Epithelial cell of esophagus (primary cell): ENCODE measurements around the gene PHACTR2.
"Not testable (repeated sequence)": the region's sequence is repeated elsewhere in the genome, so short reads cannot be mapped to it uniquely, and the experiment has no call there.

ENCODE experiments used
- DNase-seq: peaks from one replicate; pipeline ENCODE4 v3.0.0; 2010; ENCODE audit warnings: low read depth
- H3K4me3 ChIP-seq: 2 replicates; pipeline ENCODE4 v1.5.1; 2011; ENCODE audit warnings: mild to moderate bottlenecking, low read length, control low read depth
- TF ChIP-seq, protein P1 (sequence below): IDR thresholded peaks from 2 replicates; pipeline ENCODE4 v1.5.1; 2011; ENCODE audit warnings: low read depth, mild to moderate bottlenecking, low read length, control low read depth, inconsistent platforms; ENCODE audit not compliant: insufficient read depth; ENCODE audit errors: missing control alignments

PHACTR2 gene

DNA sequence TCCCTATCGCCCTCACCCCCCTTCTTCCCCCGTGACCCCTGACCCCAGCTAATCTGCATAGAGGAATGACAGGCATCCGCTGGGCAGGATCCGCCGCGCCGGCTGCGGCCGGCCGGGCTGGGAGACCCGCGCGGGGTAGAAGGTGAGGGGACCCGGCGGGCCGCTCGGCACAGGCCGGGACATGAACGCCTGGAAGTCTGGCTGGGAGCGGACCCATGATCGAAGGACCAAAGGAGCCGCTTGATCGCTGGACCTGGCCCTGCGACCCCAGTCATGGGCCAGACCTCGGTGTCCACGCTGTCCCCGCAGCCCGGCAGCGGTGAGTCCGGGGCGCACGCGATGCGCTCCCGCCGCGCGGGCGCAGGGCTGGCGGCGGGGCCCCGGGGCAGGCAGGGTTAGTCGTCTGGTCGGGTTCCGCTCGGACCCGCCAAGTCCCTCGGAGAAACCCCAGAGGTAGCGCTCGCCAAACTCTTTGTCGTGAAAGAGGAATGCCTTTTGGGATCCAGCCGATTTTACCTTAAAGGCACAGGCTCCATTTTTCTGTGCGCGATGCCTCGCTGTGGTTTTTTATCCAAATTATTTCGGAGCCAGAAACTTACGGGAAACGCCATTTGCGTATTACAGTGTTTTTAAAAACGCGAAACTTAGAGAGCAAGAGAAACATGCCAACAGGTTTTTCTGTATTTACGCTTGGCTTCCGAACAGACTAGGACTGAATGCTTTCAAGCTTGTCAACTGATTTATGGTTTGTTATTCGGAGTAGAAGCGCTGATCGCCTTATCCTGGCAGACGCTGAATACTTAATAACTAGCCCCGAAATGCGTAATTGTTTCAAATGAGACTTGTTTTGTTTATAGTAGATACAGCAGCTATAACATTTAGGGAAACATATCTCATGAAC is at the start of gene PHACTR2:
Gene PHACTR2, plus strand, starts transcription at position 75 of the 901 bp plus-strand sequence. Its CDS starts 199 bp downstream, at position 274.
- H3K4me3 ChIP-seq, result peak within 1 kb of the TSS; percentile 78
- DNase-seq, result peak; percentile 64
- TF ChIP-seq, protein P1, sequence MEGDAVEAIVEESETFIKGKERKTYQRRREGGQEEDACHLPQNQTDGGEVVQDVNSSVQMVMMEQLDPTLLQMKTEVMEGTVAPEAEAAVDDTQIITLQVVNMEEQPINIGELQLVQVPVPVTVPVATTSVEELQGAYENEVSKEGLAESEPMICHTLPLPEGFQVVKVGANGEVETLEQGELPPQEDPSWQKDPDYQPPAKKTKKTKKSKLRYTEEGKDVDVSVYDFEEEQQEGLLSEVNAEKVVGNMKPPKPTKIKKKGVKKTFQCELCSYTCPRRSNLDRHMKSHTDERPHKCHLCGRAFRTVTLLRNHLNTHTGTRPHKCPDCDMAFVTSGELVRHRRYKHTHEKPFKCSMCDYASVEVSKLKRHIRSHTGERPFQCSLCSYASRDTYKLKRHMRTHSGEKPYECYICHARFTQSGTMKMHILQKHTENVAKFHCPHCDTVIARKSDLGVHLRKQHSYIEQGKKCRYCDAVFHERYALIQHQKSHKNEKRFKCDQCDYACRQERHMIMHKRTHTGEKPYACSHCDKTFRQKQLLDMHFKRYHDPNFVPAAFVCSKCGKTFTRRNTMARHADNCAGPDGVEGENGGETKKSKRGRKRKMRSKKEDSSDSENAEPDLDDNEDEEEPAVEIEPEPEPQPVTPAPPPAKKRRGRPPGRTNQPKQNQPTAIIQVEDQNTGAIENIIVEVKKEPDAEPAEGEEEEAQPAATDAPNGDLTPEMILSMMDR, result no peak

DNA sequence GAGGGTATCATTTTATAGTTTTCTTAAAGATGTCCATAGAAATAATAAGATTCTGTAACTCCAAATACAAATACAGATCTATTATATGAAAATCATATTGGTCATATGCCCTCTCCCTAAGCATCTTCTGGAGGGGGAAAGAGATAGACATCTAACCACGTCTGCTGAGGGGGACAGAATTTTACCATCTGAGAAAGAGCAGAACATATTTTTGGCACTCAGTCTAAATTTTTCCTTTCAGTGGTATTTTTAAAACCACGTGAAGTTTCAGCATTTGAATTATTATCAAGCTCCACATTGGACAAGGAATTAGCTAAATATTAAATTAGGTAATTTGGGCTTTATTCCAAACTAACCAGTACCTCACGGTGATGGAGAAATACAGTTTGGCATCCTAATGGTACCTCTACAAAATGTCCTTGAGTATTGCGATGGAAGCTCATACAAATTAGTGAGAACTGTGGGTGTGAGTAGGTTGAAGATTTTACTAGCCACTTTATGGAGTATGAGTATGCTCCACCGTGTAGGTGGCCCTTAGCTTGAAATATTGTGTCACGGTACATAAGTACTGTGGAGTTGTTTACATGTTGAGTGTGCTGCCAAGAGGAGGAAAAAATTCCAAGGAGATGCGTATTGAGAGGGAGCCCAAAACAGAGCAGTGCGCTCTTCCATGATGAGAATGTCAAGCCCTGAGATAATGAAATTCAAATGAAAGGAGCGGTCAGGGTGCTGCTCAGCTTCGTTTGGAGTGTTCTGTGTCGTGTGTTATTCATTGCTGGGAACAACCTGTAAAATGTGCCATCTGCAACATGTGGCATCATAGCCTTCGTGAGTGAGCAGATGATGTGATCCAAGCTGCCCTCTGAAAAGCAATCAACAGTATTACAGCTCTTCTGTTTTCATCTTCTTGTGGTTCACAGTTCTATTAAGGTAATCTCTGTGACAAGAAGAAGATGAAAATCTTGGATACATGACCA is 48.4 kb upstream of the PHACTR2 start:
- no peak for DNase-seq
- TF ChIP-seq, protein P1, result no peak
- H3K4me3 ChIP-seq, result no peak overlapping the region

DNA sequence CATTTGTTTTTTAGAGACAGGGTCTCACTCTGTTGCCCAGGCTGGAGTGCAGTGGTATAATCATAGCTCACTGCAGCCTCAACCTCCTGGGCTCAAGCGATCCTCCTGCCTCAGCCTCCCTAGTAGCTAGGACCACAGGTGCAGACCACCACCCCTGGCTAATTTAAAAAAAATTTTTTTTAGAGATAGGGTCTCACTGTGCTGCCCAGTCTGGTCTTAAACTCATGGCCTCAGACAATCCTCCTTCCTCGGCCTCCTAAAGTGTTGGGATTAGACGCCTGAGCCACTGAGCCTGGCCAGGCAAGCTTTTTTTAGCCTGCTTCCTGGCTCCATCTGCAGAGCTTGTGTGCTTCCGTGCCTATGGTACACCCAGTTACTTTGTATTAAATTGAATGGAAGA is 46.6 kb upstream of the PHACTR2 start:
- H3K4me3 ChIP-seq, DNase-seq: not testable (repeated sequence)

DNA sequence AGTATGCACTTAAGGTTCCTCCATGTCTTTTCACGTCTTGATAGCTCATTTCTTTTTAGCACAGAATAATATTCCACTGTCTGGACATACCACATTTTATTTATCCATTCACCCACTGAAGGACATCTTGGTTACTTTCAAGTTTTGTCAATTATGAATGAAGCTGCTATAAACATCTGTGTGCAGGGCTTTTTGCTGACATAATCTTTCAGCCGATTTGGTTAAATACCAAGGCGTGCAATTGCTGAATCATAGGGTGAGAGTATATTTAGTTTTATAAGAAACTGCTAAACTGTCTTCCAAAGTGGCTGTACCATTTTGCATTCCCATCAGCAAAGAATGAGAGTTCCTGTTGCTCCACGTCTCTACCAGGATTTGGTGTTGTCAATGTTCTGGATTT is 44.9 kb upstream of the PHACTR2 start:
- DNase-seq, result no peak
- TF ChIP-seq, protein P1, result no peak
- no peak overlapping the region for H3K4me3 ChIP-seq

DNA sequence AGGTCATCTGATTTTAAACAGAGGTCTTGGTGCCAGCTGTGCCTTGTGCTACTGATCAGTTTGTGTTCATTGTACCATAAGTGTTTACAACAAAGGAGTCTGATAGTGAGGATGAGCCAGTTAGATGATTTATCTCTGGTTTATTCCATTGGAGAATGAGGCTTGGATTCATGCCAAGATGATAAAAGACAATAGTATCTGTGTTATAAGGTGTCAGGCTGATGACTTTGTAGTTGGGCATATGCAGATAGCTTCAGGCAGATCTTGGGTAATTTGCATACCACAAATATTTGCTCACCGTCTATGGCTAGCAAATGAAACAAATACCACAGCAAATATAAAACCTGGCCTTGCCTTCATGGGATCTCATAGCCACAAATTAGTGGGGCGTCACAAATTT is 43.3 kb upstream of the PHACTR2 start:
- no peak overlapping the region for H3K4me3 ChIP-seq
- TF ChIP-seq, protein P1, result no peak
- peak; percentile 90 for DNase-seq

DNA sequence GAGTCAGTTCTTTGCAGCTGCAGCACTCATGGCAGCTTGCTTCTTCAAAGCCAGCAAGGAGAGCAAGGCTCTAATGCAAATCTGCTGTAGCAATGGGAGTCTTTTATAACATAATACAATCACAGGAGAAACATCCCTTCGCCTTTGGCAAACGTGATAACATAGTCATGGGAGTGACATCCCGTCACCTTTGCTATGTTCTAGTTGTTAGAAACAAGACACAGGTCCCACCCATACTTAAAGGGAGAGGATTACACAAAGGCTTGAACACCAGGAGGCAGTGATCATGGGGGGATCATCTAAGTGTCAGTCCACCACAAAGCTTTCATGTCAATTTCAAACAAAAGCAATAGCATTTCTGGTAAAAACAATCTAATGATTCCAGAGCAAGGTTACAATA is 40.1 kb upstream of the PHACTR2 start:
- DNase-seq, result no peak
- no peak overlapping the region for H3K4me3 ChIP-seq
- TF ChIP-seq, protein P1, result no peak

DNA sequence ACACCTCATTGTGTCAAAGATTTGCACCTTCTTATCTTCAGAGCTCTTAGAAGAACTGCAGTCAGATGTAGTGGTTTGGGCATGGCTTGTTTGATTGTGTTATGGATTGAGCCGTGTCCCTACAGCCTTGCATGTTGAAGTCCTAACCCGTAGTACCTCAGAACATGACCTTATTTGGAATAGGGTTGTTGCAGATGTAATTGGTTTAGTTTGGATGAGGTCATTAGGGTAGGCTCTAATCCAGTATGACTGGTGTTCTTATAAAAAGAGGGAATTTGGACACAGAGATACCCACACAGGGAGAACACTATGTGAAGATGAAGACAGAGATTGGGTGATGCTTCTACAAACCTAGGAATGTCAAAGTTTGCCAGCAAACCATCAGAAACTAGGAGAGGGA is 35.4 kb upstream of the PHACTR2 start:
- H3K4me3 ChIP-seq, result no peak overlapping the region
- DNase-seq, result no peak
- TF ChIP-seq, protein P1, result no peak
